ENCODE measurements around the gene RALGAPB.

DNA sequence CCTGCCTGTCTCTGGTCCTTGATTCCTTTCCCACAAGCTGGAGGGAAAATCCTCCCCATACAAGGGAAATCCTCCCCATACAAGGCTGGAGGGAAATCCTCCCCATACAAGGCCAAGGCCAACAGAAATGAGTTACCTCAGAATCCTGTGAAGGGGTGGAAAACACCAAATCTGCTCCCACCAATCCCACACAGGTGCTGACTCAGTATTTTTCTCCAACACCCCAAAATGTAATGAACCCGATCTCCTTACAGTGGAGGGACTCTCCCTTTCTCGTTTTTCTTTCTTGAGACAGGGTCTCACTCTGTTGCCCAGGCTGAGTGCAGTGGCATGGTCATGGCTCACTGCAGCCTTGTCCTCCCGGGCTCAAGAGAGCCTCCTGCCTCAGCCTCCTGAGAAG lies 43.8 kb upstream of the RALGAPB start:
- TF ChIP-seq, protein P1, sequence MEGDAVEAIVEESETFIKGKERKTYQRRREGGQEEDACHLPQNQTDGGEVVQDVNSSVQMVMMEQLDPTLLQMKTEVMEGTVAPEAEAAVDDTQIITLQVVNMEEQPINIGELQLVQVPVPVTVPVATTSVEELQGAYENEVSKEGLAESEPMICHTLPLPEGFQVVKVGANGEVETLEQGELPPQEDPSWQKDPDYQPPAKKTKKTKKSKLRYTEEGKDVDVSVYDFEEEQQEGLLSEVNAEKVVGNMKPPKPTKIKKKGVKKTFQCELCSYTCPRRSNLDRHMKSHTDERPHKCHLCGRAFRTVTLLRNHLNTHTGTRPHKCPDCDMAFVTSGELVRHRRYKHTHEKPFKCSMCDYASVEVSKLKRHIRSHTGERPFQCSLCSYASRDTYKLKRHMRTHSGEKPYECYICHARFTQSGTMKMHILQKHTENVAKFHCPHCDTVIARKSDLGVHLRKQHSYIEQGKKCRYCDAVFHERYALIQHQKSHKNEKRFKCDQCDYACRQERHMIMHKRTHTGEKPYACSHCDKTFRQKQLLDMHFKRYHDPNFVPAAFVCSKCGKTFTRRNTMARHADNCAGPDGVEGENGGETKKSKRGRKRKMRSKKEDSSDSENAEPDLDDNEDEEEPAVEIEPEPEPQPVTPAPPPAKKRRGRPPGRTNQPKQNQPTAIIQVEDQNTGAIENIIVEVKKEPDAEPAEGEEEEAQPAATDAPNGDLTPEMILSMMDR (IDR thresholded peaks at IDR 0.05 in 8 of 11, conservative IDR thresholded peaks at IDR 0.05 in 3 of 11) = no peak
- TF ChIP-seq POLR2A (IDR thresholded peaks at IDR 0.05) = no peak
- no peak for TF ChIP-seq POLR2AphosphoS5 (IDR thresholded peaks at IDR 0.05)

All from spleen (tissue), 7 donors.